BE2C (cell line): Measurements from ENCODE around the gene FBXO46.
A peak's percentile ranks its signal among the peaks of the same experiment; 100 is the strongest.

Experiments
- DNase-seq: peaks from one replicate; pipeline ENCODE4 v3.0.0-alpha.2; 2020
- H3K27me3 ChIP-seq: fragments of 250-450 bp; sonication (Bioruptor Pico); 2 replicates; pipeline ENCODE4 v1.5.1; 2020; ENCODE audit warnings: mild to moderate bottlenecking
- H3K36me3 ChIP-seq: fragments of 250-450 bp; sonication (Bioruptor Pico); 2 replicates; pipeline ENCODE4 v1.5.1; 2020; ENCODE audit warnings: mild to moderate bottlenecking
- H3K4me1 ChIP-seq: fragments of 250-450 bp; sonication (Bioruptor Pico); 2 replicates; pipeline ENCODE4 v1.5.1; 2020
- H3K4me3 ChIP-seq: 2 replicates; pipeline ENCODE4 v1.5.1; 2011; ENCODE audit warnings: low read depth, low read length
- H3K9me3 ChIP-seq: fragments of 250-450 bp; sonication (Bioruptor Pico); 2 replicates; pipeline ENCODE4 v1.5.1; 2020
- TF ChIP-seq, protein P1 (sequence below): IDR thresholded peaks from 2 replicates; pipeline ENCODE4 v1.5.1; 2012; ENCODE audit warnings: mild to moderate bottlenecking, low read depth, low read length

The FBXO46 gene

DNA sequence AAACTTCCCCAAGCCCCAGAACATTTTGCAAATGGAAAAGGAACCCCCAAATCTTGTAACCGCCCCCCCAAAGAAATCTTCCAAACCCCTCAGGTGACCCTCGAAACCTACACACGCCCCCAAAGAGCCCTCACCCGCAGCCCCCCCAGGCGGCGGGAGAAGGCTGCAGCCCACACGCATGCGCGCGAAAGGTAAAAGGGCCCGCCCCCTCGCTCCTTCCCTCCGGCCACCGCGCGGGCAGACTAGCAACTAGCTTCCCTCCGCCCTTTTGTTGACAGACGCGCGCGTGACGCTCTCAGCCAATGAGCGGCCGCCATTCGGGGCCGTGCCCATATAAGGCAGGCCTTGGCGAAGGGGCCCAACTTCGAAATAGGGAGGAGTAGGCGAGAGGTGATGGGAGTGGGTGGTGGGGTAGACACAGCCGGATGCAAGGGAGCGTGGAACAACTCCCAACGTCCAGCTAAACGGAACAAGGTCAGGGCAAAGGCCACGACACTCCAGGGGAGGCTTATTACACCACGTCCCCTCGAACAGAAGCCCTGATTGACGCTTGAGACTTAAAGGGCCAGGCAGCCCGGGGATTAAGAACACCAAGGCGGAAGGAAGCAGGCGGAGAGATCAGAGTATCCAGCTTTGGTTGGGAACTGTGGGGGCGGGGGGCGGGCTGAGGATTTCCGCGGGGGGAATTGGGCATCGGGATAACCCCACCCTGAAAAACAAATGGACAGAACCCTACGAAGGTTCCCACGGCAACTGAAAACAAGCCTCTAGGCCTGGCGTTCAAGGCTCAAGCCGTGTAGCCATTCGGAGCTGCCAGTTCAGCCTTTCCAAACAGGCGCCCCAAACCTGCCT is 13.3 kb downstream of the FBXO46 start:
- Histone ChIP-seq H3K27me3 (no peaks in the 10 kb centered on the region), H3K4me1 (no peaks in the 10 kb centered on the region; the same call in 1 of the 2 replicates), H3K4me3 (peak overlapping the region; percentile 87), H3K36me3 (peaks cover 12% of the 10 kb centered on the region), H3K9me3 (no peaks in the 10 kb centered on the region)
- peak; percentile 99 for DNase-seq
- TF ChIP-seq, protein P1, sequence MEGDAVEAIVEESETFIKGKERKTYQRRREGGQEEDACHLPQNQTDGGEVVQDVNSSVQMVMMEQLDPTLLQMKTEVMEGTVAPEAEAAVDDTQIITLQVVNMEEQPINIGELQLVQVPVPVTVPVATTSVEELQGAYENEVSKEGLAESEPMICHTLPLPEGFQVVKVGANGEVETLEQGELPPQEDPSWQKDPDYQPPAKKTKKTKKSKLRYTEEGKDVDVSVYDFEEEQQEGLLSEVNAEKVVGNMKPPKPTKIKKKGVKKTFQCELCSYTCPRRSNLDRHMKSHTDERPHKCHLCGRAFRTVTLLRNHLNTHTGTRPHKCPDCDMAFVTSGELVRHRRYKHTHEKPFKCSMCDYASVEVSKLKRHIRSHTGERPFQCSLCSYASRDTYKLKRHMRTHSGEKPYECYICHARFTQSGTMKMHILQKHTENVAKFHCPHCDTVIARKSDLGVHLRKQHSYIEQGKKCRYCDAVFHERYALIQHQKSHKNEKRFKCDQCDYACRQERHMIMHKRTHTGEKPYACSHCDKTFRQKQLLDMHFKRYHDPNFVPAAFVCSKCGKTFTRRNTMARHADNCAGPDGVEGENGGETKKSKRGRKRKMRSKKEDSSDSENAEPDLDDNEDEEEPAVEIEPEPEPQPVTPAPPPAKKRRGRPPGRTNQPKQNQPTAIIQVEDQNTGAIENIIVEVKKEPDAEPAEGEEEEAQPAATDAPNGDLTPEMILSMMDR, result 0 out of 2 replicates have a peak, but pooled peaks have one; percentile 15

DNA sequence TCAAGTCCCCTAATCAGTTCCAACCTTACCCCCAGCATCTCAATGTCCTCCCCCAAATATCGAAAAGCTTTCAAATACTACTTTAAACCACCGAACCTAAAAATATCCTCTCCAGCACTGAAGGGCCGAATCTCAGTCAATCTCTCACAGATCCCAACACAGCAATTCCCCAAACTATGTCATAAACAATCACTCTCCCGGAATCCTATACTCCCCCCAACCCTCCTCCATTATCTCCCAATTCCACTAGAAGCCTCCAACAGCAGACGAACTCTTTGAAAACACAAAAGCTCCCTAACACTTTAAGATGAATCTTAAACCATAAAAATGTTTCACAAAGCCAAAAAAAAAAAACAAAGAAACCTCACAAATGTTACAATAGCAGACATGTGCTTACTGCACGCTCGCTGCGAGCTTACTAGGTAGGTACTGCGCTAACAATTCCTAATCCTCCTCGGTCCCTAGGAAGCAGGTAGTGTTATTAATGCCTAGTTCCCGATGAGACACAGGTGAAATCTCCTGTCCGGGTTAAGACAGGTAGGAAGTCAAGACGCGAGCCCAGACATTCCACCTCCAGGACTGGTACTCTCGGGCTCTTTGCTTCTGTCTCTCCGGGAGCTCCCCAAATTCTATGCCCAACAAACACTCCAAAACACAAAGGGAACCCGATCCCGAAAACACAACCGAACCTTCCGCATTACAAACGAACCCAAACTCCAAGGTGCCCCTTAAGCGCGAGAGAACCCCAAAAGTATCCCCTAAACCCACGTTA is 14.2 kb downstream of the FBXO46 start:
- H3K4me1 ChIP-seq, result no peaks in the 10 kb centered on the region; the same call in 1 of the 2 replicates
- no peaks in the 10 kb centered on the region for H3K27me3 ChIP-seq
- H3K4me3 ChIP-seq, result peak overlapping the region; percentile 87
- H3K9me3 ChIP-seq, result no peaks in the 10 kb centered on the region
- H3K36me3 ChIP-seq, result peaks cover 15% of the 10 kb centered on the region
- DNase-seq, result no peak
- TF ChIP-seq, protein P1, result no peak

DNA sequence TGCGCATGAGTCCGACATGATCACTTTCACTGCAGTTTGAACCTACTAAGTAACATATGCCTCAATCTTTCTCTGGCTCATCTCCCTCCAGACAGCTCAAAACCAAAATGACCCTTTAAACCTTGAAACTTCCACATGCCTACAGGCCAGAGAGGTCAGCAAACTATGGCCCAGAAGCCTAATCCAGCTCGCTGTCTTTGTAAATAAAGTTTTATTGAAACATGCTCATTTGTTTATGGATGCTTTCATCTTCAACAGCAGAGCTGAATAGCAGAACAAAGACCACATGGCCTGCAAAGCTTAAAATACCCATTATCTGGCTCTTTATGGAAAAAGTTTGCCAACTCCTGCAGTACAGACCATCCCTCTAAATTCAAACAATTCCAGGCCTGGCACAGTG is 15.6 kb downstream of the FBXO46 start:
- no peaks in the 10 kb centered on the region; the same call in 1 of the 2 replicates for H3K4me1 ChIP-seq
- no peak overlapping the region for H3K4me3 ChIP-seq
- H3K36me3 ChIP-seq, result peaks cover 15% of the 10 kb centered on the region
- no peaks in the 10 kb centered on the region for H3K27me3 ChIP-seq
- TF ChIP-seq, protein P1, result no peak
- DNase-seq, result no peak
- no peaks in the 10 kb centered on the region for H3K9me3 ChIP-seq

DNA sequence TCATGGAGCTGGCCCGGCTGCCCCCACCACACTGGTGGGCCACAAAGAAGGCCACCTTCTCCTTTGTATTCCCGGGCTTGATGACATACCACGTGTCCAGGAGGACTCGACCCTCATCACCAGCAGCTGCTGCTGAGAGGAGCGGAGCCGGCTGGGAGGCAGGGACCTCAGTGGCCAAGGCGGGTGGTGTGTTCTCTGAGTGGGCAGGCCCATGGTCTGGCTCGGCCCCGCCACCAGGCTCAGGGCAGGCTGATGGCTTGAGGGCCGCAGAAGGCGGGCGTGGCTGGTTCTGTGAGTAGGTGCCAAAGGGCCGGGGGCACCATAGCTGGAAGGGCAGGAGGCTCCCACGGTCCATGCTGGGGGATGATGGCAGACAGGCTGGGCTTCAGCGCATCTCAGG is 17.6 kb downstream of the FBXO46 start:
- H3K4me1 ChIP-seq, result no peaks in the 10 kb centered on the region; the same call in 1 of the 2 replicates
- H3K4me3 ChIP-seq, result no peak overlapping the region
- TF ChIP-seq, protein P1, result no peak
- H3K36me3 ChIP-seq, result peaks cover 17% of the 10 kb centered on the region
- no peaks in the 10 kb centered on the region for H3K27me3 ChIP-seq
- no peaks in the 10 kb centered on the region for H3K9me3 ChIP-seq
- DNase-seq, result no peak

DNA sequence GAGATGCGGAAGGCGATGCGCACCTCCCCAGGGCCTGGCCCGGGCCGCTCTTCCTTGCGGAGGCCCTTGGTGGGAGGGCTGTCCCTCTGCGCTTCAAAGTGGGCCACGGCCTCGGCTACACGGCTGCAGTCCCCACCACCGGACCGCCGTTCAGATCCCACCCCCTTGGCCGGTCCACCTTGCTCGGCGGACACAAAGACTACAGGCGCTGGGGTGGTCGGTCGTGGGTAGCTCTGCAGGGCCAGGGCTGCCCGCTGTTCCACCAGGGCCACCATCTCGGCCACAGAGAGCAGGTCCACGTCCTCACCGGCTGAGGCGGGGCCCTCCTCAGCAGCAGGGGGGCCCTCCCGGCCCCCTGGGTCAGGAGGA is 18.0 kb downstream of the FBXO46 start:
- no peaks in the 10 kb centered on the region for H3K9me3 ChIP-seq
- H3K4me1 ChIP-seq, result no peaks in the 10 kb centered on the region; the same call in 1 of the 2 replicates
- TF ChIP-seq, protein P1, result no peak
- no peak for DNase-seq
- no peaks in the 10 kb centered on the region for H3K27me3 ChIP-seq
- no peak overlapping the region for H3K4me3 ChIP-seq
- peaks cover 18% of the 10 kb centered on the region for H3K36me3 ChIP-seq
